Tibial artery (tissue), 4 donors: ENCODE results near the gene RFXAP.

ENCODE experiments used
- DNase-seq, 2 donors: peaks; one replicate each; pipeline ENCODE4 v3.0.0-alpha.2; 2019
- H3K27ac ChIP-seq, 2 donors: fragments of 200-600 bp; sonication (generic) in 1 of 2; 1 replicate in 1 of 2; 2 replicates in 1 of 2; pipeline ENCODE4 v1.5.1; 2018 to 2019; ENCODE audit warnings: mild to moderate bottlenecking in 1 of 2
- H3K27me3 ChIP-seq, 2 donors: fragments of 200-600 bp; sonication (generic) in 1 of 2; one replicate each; pipeline versions ENCODE4 v1.5.1 to v1.6.0; 2016 to 2019
- H3K36me3 ChIP-seq, 3 donors: fragments of 200-600 bp; sonication (generic) in 2 of 3; one replicate each; pipeline ENCODE4 v1.5.1; 2016 to 2019; ENCODE audit warnings: mild to moderate bottlenecking in 2 of 3
- H3K4me1 ChIP-seq, 4 donors: fragments of 200-600 bp; sonication (generic) in 2 of 4; 1 replicate in 3 of 4; 2 replicates in 1 of 4; pipeline ENCODE4 v1.5.1; 2016 to 2019
- H3K4me3 ChIP-seq, 2 donors: fragments of 200-600 bp; sonication (generic) in 1 of 2; 1 replicate in 1 of 2; 2 replicates in 1 of 2; pipeline ENCODE4 v1.5.1; 2018 to 2019; ENCODE audit warnings: mild to moderate bottlenecking in 2 of 2
- H3K9me3 ChIP-seq, 3 donors: fragments of 200-600 bp; sonication (generic) in 1 of 3; one replicate each; pipeline ENCODE4 v1.5.1; 2016 to 2019
- intact Hi-C: fragments of 100-400 bp; cut with DNase I; formaldehyde crosslinking; loops from one replicate; pipeline ENCODE4 v1.15.0; 2023; ENCODE audit warnings: low total_unique reads
- TF ChIP-seq, protein P1 (sequence below), 2 experiments: fragments of 200-600 bp in 1 of 2; fragments of 450-650 bp in 1 of 2; IDR thresholded peaks; one replicate each; pipeline ENCODE4 v1.5.1; 2017 to 2019; ENCODE audit warnings: antibody characterized with exemption in 2 of 2, mild to moderate bottlenecking in 1 of 2, moderate library complexity in 1 of 2

RFXAP gene

GRCh38 chr13:36789061-36789460 lies 30.0 kb upstream of the RFXAP start:
- no peak for DNase-seq
- Histone ChIP-seq H3K27ac (no peak overlapping the region), H3K4me1 (no peaks in the 10 kb centered on the region), H3K36me3 (no peaks in the 10 kb centered on the region), H3K4me3 (no peak overlapping the region), H3K9me3 (no peaks in the 10 kb centered on the region), H3K27me3 (no peaks in the 10 kb centered on the region)
- TF ChIP-seq, protein P1, sequence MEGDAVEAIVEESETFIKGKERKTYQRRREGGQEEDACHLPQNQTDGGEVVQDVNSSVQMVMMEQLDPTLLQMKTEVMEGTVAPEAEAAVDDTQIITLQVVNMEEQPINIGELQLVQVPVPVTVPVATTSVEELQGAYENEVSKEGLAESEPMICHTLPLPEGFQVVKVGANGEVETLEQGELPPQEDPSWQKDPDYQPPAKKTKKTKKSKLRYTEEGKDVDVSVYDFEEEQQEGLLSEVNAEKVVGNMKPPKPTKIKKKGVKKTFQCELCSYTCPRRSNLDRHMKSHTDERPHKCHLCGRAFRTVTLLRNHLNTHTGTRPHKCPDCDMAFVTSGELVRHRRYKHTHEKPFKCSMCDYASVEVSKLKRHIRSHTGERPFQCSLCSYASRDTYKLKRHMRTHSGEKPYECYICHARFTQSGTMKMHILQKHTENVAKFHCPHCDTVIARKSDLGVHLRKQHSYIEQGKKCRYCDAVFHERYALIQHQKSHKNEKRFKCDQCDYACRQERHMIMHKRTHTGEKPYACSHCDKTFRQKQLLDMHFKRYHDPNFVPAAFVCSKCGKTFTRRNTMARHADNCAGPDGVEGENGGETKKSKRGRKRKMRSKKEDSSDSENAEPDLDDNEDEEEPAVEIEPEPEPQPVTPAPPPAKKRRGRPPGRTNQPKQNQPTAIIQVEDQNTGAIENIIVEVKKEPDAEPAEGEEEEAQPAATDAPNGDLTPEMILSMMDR (IDR thresholded peaks at IDR 0.05) = no peak
- intact Hi-C loops = no loop called here

- TF ChIP-seq, protein P1 (IDR thresholded peaks at IDR 0.05) = no peak
- Histone ChIP-seq H3K36me3 (no peaks in the 10 kb centered on the region), H3K27me3 (no peaks in the 10 kb centered on the region), H3K4me1 (no peaks in the 10 kb centered on the region), H3K27ac (no peak overlapping the region), H3K9me3 (no peaks in the 10 kb centered on the region), H3K4me3 (no peak overlapping the region)
- no peak for DNase-seq
- intact Hi-C loops = no loop called here
These were observed 29.3 kb upstream of the RFXAP start for GRCh38 chr13:36789730-36790129.

- Histone ChIP-seq H3K4me1 (no peaks in the 10 kb centered on the region), H3K27ac (no peak overlapping the region), H3K36me3 (no peaks in the 10 kb centered on the region), H3K27me3 (no peaks in the 10 kb centered on the region), H3K9me3 (no peaks in the 10 kb centered on the region), H3K4me3 (no peak overlapping the region)
- no peak for DNase-seq
- intact Hi-C loops = no loop called here
- TF ChIP-seq, protein P1 (IDR thresholded peaks at IDR 0.05) = no peak
These were observed 24.3 kb upstream of the RFXAP start for GRCh38 chr13:36794706-36795105.

DNA sequence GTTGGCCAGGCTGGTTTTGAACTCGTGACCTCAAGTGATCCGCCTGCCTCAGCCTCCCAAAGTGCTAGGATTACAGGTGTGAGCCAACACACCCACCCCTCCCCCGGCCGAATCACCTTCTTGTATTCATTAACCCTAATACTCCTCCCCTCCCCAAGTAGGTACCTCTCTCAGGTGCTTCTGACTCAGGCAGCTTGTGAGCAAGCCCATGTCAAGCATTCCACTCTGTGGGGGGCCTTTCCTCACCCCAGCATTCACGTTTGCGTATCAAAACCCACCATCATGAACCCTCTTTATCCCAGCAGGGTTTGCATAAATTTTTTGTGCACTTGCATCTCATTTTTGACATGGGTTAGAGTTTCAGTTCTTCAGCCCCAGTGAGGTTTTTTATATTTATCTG lies 23.6 kb upstream of the RFXAP start:
- TF ChIP-seq, protein P1 (IDR thresholded peaks at IDR 0.05) = no peak
- intact Hi-C loops = no loop called here

DNA sequence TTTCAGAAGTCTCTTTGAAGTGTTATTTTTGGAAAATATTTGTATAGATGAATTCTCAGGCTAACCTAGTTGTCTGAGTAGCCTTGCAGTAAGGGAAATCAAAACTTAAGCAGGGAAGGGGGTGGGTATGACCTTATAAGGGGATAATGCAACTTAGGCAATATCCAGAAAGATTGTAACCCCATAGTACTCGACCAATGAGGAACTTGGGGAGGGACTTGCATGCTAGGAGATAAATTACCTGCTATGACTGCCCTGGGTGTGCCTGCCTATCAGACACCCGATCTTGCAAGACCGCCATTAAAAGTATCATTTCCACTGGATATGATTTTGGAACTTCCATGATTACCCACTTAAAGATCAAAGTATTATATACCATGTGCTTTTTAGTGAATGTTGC lies 23.0 kb upstream of the RFXAP start:
- H3K4me1 ChIP-seq = no peaks in the 10 kb centered on the region
- no peaks in the 10 kb centered on the region for H3K36me3 ChIP-seq
- H3K27me3 ChIP-seq = no peaks in the 10 kb centered on the region
- intact Hi-C loops = no loop called here
- no peak overlapping the region for H3K27ac ChIP-seq
- no peak for DNase-seq
- no peaks in the 10 kb centered on the region for H3K9me3 ChIP-seq
- no peak overlapping the region for H3K4me3 ChIP-seq
- TF ChIP-seq, protein P1 (IDR thresholded peaks at IDR 0.05) = no peak

More for the DNA sequence above, 23.6 kb upstream of the RFXAP start:
- Histone ChIP-seq H3K4me1 (no peaks in the 10 kb centered on the region), H3K9me3 (no peaks in the 10 kb centered on the region), H3K27ac (no peak overlapping the region), H3K27me3 (no peaks in the 10 kb centered on the region), H3K4me3 (no peak overlapping the region), H3K36me3 (no peaks in the 10 kb centered on the region)
- DNase-seq = no peak

- DNase-seq = no peak
These were observed 18.0 kb upstream of the RFXAP start for GRCh38 chr13:36801035-36801434.

More at GRCh38 chr13:36801035-36801434, 18.0 kb upstream of the RFXAP start:
- intact Hi-C loops = no loop called here
- H3K9me3 ChIP-seq = no peaks in the 10 kb centered on the region
- no peak overlapping the region for H3K27ac ChIP-seq
- no peaks in the 10 kb centered on the region for H3K4me1 ChIP-seq
- TF ChIP-seq, protein P1 (IDR thresholded peaks at IDR 0.05) = no peak
- H3K4me3 ChIP-seq = no peak overlapping the region
- no peaks in the 10 kb centered on the region for H3K27me3 ChIP-seq
- H3K36me3 ChIP-seq = no peaks in the 10 kb centered on the region
